BE2C (cell line): ENCODE measurements around the gene MOK.

Source experiments
- DNase-seq: peaks from one replicate; pipeline ENCODE4 v3.0.0-alpha.2; 2020
- H3K27me3 ChIP-seq: fragments of 250-450 bp; sonication (Bioruptor Pico); 2 replicates; pipeline ENCODE4 v1.5.1; 2020; ENCODE audit warnings: mild to moderate bottlenecking
- H3K36me3 ChIP-seq: fragments of 250-450 bp; sonication (Bioruptor Pico); 2 replicates; pipeline ENCODE4 v1.5.1; 2020; ENCODE audit warnings: mild to moderate bottlenecking
- H3K4me1 ChIP-seq: fragments of 250-450 bp; sonication (Bioruptor Pico); 2 replicates; pipeline ENCODE4 v1.5.1; 2020
- H3K4me3 ChIP-seq: 2 replicates; pipeline ENCODE4 v1.5.1; 2011; ENCODE audit warnings: low read depth, low read length
- H3K9me3 ChIP-seq: fragments of 250-450 bp; sonication (Bioruptor Pico); 2 replicates; pipeline ENCODE4 v1.5.1; 2020
- CTCF ChIP-seq: IDR thresholded peaks from 2 replicates; pipeline ENCODE4 v1.5.1; 2012; ENCODE audit warnings: mild to moderate bottlenecking, low read depth, low read length

MOK gene

DNA sequence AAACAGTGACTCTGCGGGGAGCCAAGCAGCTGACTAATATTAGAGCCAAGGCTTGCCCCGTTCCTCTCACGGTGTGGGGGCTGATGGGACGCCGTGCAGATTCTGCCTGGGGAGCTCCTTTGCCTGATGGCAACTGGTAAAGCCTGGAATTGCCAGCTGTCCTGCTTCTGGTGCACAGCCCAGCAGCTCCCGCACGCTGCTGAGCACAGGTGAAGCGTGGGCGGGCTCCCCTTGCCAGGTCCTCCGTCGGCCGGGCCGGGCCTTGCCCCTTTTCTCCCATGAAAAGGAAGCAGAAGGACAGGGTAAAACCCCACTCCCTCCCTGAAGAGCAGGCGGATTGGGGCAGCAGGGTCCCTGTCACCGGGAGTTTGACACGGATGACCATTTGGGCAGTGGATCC, 86.3 kb downstream of the MOK start:
- H3K36me3 ChIP-seq, result peaks cover 20% of the 10 kb centered on the region
- no peaks in the 10 kb centered on the region for H3K4me1 ChIP-seq
- H3K4me3 ChIP-seq, result no peak overlapping the region
- H3K27me3 ChIP-seq, result no peaks in the 10 kb centered on the region
- TF ChIP-seq CTCF, result no peak
- no peaks in the 10 kb centered on the region for H3K9me3 ChIP-seq
- DNase-seq, result no peak

GRCh38 chr14:102217987-102218421, 87.0 kb downstream of the MOK start:
- H3K4me3 ChIP-seq, result no peak overlapping the region
- H3K4me1 ChIP-seq, result no peaks in the 10 kb centered on the region
- no peak for TF ChIP-seq CTCF
- no peak for DNase-seq
- no peaks in the 10 kb centered on the region for H3K27me3 ChIP-seq
- H3K36me3 ChIP-seq, result peaks cover 17% of the 10 kb centered on the region
- H3K9me3 ChIP-seq, result no peaks in the 10 kb centered on the region

GRCh38 chr14:102217399-102217798, 87.6 kb downstream of the MOK start:
- no peak for DNase-seq
- H3K4me1 ChIP-seq, result no peaks in the 10 kb centered on the region
- no peaks in the 10 kb centered on the region for H3K27me3 ChIP-seq
- peaks cover 13% of the 10 kb centered on the region for H3K36me3 ChIP-seq
- no peak overlapping the region for H3K4me3 ChIP-seq
- TF ChIP-seq CTCF, result no peak
- no peaks in the 10 kb centered on the region for H3K9me3 ChIP-seq

- DNase-seq, result no peak
- Histone ChIP-seq H3K27me3 (no peaks in the 10 kb centered on the region), H3K4me3 (no peak overlapping the region), H3K4me1 (no peaks in the 10 kb centered on the region), H3K36me3 (peaks cover 15% of the 10 kb centered on the region), H3K9me3 (no peaks in the 10 kb centered on the region)
- no peak for TF ChIP-seq CTCF
Observed at GRCh38 chr14:102215576-102216250, 89.3 kb downstream of the MOK start.

GRCh38 chr14:102215071-102215470, 89.9 kb downstream of the MOK start:
- Histone ChIP-seq H3K36me3 (peaks cover 17% of the 10 kb centered on the region), H3K4me3 (no peak overlapping the region), H3K4me1 (no peaks in the 10 kb centered on the region), H3K27me3 (no peaks in the 10 kb centered on the region), H3K9me3 (no peaks in the 10 kb centered on the region)
- no peak for DNase-seq
- TF ChIP-seq CTCF, result no peak

- Histone ChIP-seq H3K4me1 (peaks cover 3% of the 10 kb centered on the region; the same call in 1 of the 2 replicates), H3K4me3 (no peak overlapping the region), H3K36me3 (peaks cover 26% of the 10 kb centered on the region), H3K27me3 (no peaks in the 10 kb centered on the region), H3K9me3 (no peaks in the 10 kb centered on the region)
- DNase-seq, result no peak
- TF ChIP-seq CTCF, result peak; percentile 34
Observed at GRCh38 chr14:102213984-102214658, 90.8 kb downstream of the MOK start.
